Measurements from ENCODE around the gene DIP2B. TPM values are rescaled to one million over a fixed set of nuclear protein-coding genes. Genes with fewer than 3 reads are reported as not detected.
A peak's percentile ranks its signal among the peaks of the same experiment; 100 is the strongest.
"Not testable (repeated sequence)": the region's sequence is repeated elsewhere in the genome, so short reads cannot be mapped to it uniquely, and the experiment has no call there.

DIP2B gene
- polyA plus RNA-seq, 1 of the 3 experiments (the other 2 are of a cell fraction): 6.6 TPM

GRCh38 chr12:50556273-50556672 is 51.5 kb downstream of the DIP2B start (continued):
- no peak for TF ChIP-seq CHD2 (IDR thresholded peaks at IDR 0.05; ENCODE audit: low read length, partially characterized antibody)

GRCh38 chr12:50556796-50557195 is 52.0 kb downstream of the DIP2B start:
- H4K20me1 ChIP-seq (ENCODE audit: insufficient read depth); H3K27me3 ChIP-seq (ENCODE audit: insufficient read depth); H3K27ac ChIP-seq (ENCODE audit: low read depth in 2 of 2, low read length in 1 of 2); DNase-seq; H3F3A ChIP-seq (replicated peaks; ENCODE audit: insufficient read depth); H3K36me3 ChIP-seq (replicated peaks in 1 of 2; ENCODE audit: control insufficient read depth in 1 of 2, insufficient read depth in 2 of 2, low read length in 1 of 2); H3K9me2 ChIP-seq; H2AFZ ChIP-seq (ENCODE audit: low read depth); H3K4me1 ChIP-seq (ENCODE audit: control insufficient read depth in 1 of 2, insufficient read depth in 2 of 2, low read depth in 1 of 2, low read length in 1 of 2); H3K9me3 ChIP-seq; H3K9ac ChIP-seq; H3K4me3 ChIP-seq (ENCODE audit: low read depth in 2 of 2, low read length in 1 of 2): not testable (repeated sequence)
- TF ChIP-seq FOSL2 (IDR thresholded peaks at IDR 0.05; ENCODE audit: borderline replicate concordance, low read depth) (peak; percentile 27; the same call in 1 of the 2 replicates), JUND (IDR thresholded peaks at IDR 0.05) (0 out of 2 replicates have a peak, but pooled peaks have one; percentile 8), RXRA (IDR thresholded peaks at IDR 0.05; ENCODE audit: borderline replicate concordance, low read depth) (peak; percentile 47; the same call in 1 of the 2 replicates)
- 73% methylated on average over 7 of the region's 7 CpGs for WGBS (ENCODE audit: low lambda C conversion rate)
- ChIA-PET POLR2A (interaction anchor here (0.8 kb wide), 1 partner anchor 11 kb away, joined by 4 read pairs; no protein-coding TSS in a partner anchor), CTCF (interaction anchor here (0.7 kb wide), 1 partner anchor 808 kb away, joined by 4 read pairs; no protein-coding TSS in a partner anchor)
- H3K79me2 ChIP-seq (ENCODE audit: insufficient read depth): peaks cover 74% of the 10 kb centered on the region
- 0 out of 2 replicates have a peak overlapping the region, but pooled peaks have one; percentile 20 for H3K4me2 ChIP-seq

- TF ChIP-seq RCOR1 (IDR thresholded peaks at IDR 0.05; ENCODE audit: low read length) (no peak), ELF1 (IDR thresholded peaks at IDR 0.05) (no peak), GABPA (IDR thresholded peaks at IDR 0.05; ENCODE audit: low read depth) (no peak), IRF3 (IDR thresholded peaks at IDR 0.05; ENCODE audit: low read depth, low read length) (no peak), MXI1 (IDR thresholded peaks at IDR 0.05; ENCODE audit: low read depth, low read length) (no peak), MEF2A (IDR thresholded peaks at IDR 0.05; ENCODE audit: borderline replicate concordance, low read depth) (no peak), CHD2 (IDR thresholded peaks at IDR 0.05; ENCODE audit: low read length, partially characterized antibody) (no peak), PBX3 (IDR thresholded peaks at IDR 0.05) (no peak), SIN3A (IDR thresholded peaks at IDR 0.05; ENCODE audit: borderline replicate concordance, low read depth, low read length) (no peak), RFX5 (IDR thresholded peaks at IDR 0.05; ENCODE audit: low read length) (no peak), JUND (IDR thresholded peaks at IDR 0.05) (no peak)
- TF ChIP-seq, protein P1, sequence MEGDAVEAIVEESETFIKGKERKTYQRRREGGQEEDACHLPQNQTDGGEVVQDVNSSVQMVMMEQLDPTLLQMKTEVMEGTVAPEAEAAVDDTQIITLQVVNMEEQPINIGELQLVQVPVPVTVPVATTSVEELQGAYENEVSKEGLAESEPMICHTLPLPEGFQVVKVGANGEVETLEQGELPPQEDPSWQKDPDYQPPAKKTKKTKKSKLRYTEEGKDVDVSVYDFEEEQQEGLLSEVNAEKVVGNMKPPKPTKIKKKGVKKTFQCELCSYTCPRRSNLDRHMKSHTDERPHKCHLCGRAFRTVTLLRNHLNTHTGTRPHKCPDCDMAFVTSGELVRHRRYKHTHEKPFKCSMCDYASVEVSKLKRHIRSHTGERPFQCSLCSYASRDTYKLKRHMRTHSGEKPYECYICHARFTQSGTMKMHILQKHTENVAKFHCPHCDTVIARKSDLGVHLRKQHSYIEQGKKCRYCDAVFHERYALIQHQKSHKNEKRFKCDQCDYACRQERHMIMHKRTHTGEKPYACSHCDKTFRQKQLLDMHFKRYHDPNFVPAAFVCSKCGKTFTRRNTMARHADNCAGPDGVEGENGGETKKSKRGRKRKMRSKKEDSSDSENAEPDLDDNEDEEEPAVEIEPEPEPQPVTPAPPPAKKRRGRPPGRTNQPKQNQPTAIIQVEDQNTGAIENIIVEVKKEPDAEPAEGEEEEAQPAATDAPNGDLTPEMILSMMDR (IDR thresholded peaks at IDR 0.05): no peak
- Histone ChIP-seq H3K27me3 (ENCODE audit: insufficient read depth) (no peaks in the 10 kb centered on the region), H3K4me3 (ENCODE audit: low read depth in 2 of 2, low read length in 1 of 2) (no peak overlapping the region), H3K9me2 (no peaks in the 10 kb centered on the region), H3F3A (replicated peaks; ENCODE audit: insufficient read depth) (peaks cover 9% of the 10 kb centered on the region), H4K20me1 (ENCODE audit: insufficient read depth) (no peaks in the 10 kb centered on the region), H3K27ac (ENCODE audit: low read depth in 2 of 2, low read length in 1 of 2) (no peak overlapping the region), H3K9me3 (no peaks in the 10 kb centered on the region), H3K36me3 (replicated peaks in 1 of 2; ENCODE audit: control insufficient read depth in 1 of 2, insufficient read depth in 2 of 2, low read length in 1 of 2) (no peaks in the 10 kb centered on the region), H3K4me1 (ENCODE audit: control insufficient read depth in 1 of 2, insufficient read depth in 2 of 2, low read depth in 1 of 2, low read length in 1 of 2) (peaks cover 0 to 8% of the 10 kb centered on the region in 2 experiments; a peak in 1 of 4 replicates), H2AFZ (ENCODE audit: low read depth) (no peak overlapping the region), H3K4me2 (no peak overlapping the region), H3K79me2 (ENCODE audit: insufficient read depth) (peaks cover 71% of the 10 kb centered on the region), H3K9ac (no peak overlapping the region)
- ChIA-PET CTCF (no interaction called here), POLR2A (interaction anchor here (0.8 kb wide), 1 partner anchor 10 kb away, joined by 4 read pairs; no protein-coding TSS in a partner anchor)
- WGBS (ENCODE audit: low lambda C conversion rate): 100% methylated on average over 2 of the region's 2 CpGs
- DNase-seq: no peak
These were observed 52.6 kb downstream of the DIP2B start for GRCh38 chr12:50557421-50557820.
